GM18519 (cell line): ENCODE measurements around the gene MYL12B.

Experiments
- ATAC-seq: cut with Tn5 transposase; IDR thresholded peaks from one replicate; pipeline ENCODE4 v1.9.1; 2021; ENCODE audit warnings: mild to moderate bottlenecking, moderate library complexity; ENCODE audit not compliant: unreplicated experiment, low FRiP score

Gene MYL12B

DNA sequence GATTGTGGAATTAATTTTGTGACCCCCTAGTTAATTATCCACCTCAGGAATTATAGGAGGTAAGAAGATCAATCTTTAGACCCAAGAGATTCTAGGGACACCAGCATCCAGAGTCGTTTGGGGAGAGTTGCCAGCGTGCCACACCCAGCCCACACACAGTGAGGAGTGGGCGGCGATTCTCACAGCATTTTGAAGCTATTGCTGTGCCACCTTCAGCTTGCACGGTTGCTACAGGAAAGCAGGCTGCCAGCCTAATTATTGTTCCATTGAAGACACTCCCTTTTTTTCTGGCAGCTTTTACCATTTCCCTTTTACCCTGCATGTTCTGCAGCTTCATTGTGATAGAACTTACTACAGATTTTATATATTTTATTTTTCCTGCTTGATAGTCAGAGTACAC lies 27.5 kb upstream of the MYL12B start:
- no peak for ATAC-seq

DNA sequence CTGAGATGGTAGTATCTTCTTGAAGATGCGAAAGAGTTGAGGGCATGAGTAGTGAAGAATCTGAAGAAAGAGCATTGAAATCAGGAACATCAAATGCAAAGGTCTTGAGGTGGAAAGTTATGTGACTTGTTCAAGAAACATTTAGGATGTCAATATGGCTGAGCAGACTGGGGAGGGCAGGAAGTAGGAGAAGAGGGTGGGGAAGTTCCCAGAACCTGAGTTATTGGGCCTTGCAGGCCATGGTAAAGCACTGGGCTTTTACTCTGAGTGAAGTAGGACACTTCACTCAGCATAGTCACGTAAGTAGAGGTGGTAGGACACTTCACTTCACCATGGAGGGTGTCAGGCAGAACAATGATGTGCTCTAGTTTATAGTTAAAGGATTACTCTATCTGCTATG lies 26.1 kb upstream of the MYL12B start:
- ATAC-seq: no peak

DNA sequence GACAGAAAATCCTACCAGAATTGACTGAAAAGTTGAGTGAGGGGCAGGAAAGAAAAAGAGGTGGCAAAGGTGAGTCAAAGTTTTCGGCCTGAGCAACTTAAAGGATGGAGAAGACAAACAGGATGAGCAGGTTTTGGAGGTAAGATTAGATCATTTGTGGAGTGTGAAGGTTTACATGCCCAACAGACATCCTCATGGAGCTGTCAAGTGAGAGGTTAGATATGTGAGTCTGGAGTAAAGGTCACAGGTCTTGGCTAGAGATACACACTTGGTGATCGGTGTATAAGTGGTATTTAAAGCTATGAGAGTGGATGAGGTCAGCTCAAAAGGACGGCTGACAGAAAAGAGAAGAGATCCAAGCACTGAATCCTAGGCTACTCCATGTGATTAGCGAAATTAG lies 25.5 kb upstream of the MYL12B start:
- no peak for ATAC-seq

DNA sequence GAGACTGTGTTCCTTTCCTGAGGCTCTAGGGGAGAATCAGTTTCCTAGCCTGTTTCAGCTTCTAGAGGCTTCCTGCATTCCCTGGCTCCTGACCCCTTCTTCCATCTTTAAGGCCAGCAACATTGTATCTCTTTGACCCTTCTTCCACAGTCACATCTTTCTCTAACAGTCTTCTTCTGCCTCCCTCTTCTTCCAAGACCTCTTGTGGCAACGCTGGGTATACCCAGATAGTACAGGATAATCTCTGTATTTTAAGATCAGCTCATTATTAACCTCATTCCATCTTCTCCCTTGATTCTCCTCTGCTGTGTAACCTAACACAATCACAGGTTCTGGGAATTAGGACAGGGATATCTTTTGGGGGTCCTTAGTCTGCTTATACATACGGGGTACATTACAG lies 23.2 kb upstream of the MYL12B start:
- ATAC-seq: no peak

GRCh38 chr18:3245185-3245564 lies 16.8 kb upstream of the MYL12B start:
- ATAC-seq: no peak

- ATAC-seq: peak; percentile 48
Measured at GRCh38 chr18:3245853-3246634, 15.9 kb upstream of the MYL12B start.

- ATAC-seq: no peak
Measured at GRCh38 chr18:3246635-3247239, 15.2 kb upstream of the MYL12B start.

DNA sequence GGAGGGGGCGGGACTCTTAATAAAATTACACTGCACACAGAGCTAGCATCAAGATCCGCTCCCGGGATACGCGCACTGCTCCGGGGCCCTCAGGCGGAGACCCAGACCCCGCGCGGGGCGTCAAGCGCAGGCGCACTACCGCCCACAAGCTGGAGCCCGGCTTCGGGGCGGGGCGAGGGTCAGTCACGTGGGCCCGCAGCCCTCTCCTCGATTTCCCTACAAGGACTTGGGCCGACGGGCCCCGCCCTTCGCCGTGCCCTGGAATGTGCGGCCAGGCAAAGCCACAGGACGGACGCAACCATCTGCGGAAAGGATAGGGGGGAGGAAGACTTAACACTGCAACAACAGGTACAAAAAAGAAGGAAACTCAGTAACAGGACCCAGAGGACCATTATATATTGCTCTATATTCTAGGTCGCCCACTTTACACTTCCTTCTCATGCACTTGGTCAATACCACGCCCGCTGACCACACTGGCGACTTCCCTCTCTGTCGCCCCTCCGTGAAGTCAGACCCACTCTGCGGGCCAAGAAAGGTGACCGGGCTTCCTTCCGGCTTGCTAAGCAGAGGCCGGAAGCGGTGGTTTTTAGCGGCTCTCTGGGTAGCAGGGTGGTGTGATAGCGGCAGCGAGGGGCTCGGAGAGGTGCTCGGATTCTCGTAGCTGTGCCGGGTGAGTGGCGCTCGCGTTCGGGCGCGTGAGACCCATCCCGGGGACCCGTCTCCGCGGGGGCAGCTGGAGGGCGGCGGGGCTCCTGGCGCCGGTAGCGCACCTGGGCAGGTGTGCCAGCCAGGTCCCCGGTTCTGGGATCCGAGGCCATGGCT lies 14.5 kb upstream of the MYL12B start, which contains the start of gene MYL12A:
MYL12A (plus strand) TSS at position 562 of the 822 bp plus-strand sequence. CDS start 5,447 bp downstream, outside the sequence.
- ATAC-seq: peak; percentile 75

GRCh38 chr18:3248062-3248657 lies 13.8 kb upstream of the MYL12B start:
- no peak for ATAC-seq

DNA sequence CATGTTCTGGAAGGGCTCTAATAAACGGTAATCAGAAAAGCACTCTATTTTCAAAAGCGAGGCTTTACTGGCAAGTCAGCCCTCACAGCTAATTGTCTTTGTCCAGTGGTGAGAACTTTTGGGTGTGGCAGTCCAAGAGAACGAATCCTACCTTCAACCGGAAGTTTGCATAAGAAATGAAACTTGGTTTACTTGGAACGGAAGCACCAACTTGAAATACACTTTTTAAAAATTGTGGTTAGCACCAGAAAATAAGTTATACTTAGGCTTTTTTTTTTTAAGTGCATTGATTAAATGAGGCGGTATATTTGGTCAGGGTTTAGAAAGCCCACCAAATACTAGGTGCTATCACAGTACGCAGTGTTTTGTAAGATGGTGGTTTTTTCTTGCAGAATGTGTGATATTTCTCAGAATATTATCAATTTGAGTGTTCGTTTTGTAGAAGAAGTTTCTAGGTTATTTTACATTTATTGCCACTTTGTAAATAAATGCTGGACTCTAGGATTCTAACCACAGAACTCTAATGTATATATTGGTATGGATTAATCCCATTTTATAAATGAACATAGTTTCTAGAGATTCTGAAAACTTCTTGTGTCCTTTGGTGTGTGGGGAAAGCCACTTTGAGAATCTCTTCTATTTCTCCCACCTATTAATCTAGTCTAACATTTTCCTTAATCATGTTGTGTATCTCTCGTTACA lies 13.1 kb upstream of the MYL12B start:
- ATAC-seq: no peak

DNA sequence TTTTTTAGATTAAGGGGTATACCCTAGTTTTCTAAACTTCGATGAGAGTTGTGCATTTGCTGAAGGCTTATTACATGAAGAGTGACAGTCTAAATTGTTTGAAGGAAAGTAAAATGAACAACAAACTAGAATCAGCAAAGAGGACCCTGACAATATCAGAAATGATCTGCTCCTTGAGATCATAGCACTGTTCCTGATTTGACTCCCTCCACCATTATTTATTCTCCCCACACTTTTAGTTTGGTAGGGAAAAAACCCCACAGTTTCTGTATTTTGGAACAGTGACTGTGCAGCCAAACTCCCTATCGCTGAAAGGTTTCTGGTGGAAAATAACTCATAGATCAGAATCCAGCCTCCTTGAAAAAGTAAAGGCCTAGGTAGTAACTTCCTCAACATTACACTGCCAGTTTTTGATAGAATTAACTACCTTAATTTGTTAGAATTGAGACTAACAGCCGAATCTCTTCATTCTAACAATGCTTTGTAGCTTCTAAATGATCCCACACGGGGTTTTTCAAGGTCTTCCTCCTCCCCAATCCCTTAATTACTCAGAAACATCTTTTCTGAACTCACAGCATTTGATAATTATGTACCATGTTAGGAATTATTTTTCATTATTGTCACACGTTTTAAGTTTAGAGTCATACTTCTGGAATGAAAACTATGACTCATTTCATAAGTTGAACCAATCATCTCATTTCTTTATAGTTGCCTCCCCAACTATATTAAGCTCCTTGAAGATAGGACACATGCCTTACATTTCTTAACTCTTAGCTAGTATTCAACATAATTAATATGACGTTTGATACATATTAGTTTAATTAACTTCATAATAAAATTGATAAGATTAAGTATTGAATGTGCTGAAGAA lies 11.5 kb upstream of the MYL12B start:
- no peak for ATAC-seq

GRCh38 chr18:3251249-3251962 lies 10.5 kb upstream of the MYL12B start:
- ATAC-seq: no peak

DNA sequence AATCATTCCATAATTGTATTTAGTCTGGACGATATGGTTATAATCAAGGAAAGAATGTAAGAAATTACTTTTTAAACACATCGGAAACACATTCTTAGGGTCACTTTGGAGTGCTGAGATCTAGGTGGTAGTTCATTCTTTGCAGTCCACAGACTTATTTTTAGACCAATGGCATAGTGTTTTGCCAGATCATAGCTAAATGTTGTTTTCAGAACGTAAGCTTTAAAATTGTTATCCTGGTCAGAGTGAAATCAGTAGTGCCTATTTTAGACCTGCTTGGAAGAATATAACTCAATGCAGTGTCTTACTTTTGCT lies 10.0 kb upstream of the MYL12B start:
- ATAC-seq: no peak

GRCh38 chr18:3252843-3253242 lies 9.1 kb upstream of the MYL12B start:
- ATAC-seq: no peak

- no peak for ATAC-seq
Measured at GRCh38 chr18:3254725-3255124, 7.2 kb upstream of the MYL12B start.

DNA sequence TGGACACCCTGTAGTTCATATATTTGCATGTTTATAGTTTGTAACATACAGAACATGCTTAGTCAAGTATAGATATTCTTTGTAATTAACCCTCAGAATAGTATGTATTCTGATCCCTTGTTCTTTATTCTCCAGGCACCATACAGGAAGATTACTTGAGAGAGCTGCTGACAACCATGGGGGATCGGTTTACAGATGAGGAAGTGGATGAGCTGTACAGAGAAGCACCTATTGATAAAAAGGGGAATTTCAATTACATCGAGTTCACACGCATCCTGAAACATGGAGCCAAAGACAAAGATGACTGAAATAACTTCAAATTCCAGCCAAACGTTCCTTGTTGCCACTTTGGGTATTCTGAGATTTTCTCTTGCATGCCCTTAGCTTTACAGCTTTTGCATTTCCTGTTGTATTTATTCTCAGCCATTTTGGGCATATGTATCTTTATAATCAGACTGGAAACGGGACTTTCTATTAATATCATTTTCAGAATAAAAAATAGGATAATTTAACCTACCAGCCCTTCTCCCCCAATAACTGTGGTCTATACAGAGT lies 6.2 kb upstream of the MYL12B start:
- ATAC-seq: no peak

GRCh38 chr18:3256693-3257626 lies 5.0 kb upstream of the MYL12B start:
- ATAC-seq: no peak
